Measurements from ENCODE around the gene NFATC2.

NFATC2 gene

DNA sequence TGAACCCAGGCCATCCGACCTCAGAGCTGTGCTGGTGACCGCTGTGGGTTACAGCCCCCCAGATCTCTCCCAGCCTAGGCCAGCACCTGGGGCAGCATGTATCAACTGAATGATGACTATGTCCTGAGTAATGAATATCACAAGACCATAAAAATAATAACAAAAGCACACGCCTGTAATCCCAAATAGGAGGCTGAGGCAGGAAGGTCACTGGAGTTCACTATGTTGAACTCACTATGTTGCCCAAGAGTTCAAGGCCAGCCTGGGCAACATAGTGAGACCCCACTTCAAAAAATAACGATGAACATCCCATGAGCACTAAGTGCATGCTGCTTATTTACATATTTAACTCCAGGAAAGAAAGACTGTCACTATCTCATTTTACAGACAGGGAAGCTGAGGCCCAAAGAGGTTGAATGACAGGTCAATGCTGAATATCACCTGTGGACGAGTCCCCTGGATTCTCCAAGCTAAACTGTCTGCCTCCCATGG lies 92.3 kb downstream of the NFATC2 start:
- TF ChIP-seq, protein P1, sequence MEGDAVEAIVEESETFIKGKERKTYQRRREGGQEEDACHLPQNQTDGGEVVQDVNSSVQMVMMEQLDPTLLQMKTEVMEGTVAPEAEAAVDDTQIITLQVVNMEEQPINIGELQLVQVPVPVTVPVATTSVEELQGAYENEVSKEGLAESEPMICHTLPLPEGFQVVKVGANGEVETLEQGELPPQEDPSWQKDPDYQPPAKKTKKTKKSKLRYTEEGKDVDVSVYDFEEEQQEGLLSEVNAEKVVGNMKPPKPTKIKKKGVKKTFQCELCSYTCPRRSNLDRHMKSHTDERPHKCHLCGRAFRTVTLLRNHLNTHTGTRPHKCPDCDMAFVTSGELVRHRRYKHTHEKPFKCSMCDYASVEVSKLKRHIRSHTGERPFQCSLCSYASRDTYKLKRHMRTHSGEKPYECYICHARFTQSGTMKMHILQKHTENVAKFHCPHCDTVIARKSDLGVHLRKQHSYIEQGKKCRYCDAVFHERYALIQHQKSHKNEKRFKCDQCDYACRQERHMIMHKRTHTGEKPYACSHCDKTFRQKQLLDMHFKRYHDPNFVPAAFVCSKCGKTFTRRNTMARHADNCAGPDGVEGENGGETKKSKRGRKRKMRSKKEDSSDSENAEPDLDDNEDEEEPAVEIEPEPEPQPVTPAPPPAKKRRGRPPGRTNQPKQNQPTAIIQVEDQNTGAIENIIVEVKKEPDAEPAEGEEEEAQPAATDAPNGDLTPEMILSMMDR (IDR thresholded peaks at IDR 0.05; ENCODE audit: extremely low read depth, missing control alignments): no peak
- no peak for DNase-seq (ENCODE audit: low spot score)

DNA sequence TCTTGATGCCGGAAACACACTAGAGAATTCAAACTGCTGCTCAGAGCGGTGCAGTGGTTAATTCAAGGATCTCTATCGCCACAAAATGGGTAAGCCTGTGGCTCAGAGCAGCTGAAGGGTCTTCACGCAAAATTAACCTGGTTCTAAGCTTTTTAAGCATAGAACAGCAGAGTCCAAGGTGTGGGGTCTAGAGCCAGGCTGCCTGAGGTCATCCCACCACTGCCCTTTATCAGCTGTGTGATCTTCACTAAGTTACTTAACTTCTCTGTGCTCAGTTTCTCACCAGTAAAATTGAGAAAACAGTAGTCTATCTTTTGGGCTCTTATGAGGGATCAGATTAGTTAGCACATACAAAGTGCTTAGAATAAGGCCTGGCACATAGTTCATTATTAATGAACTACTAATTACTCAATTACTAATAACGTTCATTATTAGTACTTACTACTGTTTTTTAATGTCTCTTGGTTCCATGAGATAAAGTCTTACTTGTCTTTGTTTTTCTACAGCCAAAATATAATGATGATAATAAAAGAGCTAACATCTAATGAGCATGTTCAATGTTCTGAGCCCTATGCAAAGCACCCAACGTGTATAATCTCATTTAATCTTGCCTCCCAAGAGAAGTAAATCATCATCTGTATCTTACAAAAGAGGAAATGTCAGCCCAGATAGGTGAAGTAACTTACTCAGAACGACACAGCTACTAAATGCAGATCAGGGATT lies 92.9 kb downstream of the NFATC2 start:
- DNase-seq (ENCODE audit: low spot score): no peak
- TF ChIP-seq, protein P1 (IDR thresholded peaks at IDR 0.05; ENCODE audit: extremely low read depth, missing control alignments): no peak

DNA sequence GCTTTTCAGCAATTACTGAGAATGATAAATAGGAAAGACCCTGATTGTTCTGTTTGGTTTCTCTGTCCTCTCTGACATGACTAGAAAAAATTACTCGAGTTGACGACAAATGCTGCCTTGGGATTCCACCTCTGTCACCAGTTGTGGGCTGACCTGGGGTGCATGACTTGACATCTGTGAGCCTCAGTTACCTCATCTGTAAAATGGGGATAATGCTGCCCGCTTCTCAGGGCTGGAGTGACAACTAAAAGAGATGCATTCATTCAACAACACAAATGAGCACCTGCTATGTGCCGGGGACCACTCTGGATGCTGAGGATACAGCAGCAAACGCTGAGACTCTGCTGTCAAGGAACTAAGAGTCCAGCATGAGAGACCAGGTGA lies 94.8 kb downstream of the NFATC2 start:
- TF ChIP-seq, protein P1 (IDR thresholded peaks at IDR 0.05; ENCODE audit: extremely low read depth, missing control alignments): no peak
- no peak for DNase-seq (ENCODE audit: low spot score)

DNA sequence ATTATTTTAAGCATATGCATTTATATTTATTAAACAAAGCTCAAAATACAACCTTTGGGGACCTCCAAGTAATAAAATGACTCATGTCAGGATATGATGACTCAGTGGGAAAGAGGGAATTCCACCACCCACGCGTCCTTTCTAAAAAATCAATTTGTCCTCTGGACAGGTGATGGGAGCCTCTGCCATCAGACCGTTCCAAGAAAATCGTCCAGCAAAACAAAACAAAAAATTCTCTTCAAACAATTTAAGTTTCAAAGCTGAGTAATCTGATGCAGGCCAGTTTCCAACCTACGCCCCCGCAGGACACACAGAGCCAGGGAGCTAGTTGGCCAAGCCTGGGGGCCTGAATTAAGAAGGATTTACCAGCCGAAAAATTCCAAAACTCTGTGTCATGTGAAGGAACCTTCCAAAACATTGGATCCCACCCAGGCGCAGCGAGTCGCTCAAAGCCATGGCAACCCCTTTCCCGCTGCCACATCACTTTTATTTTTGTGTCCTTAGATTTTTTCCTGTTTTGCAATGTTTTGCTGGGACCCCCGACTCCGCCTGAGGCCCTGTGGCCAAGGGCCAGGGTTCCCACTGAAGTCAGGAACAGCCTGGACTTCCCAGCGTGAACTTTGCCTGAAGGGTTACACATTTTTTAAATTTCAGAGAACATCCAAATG lies 95.3 kb downstream of the NFATC2 start:
- TF ChIP-seq, protein P1 (IDR thresholded peaks at IDR 0.05; ENCODE audit: extremely low read depth, missing control alignments): no peak
- no peak for DNase-seq (ENCODE audit: low spot score)

DNA sequence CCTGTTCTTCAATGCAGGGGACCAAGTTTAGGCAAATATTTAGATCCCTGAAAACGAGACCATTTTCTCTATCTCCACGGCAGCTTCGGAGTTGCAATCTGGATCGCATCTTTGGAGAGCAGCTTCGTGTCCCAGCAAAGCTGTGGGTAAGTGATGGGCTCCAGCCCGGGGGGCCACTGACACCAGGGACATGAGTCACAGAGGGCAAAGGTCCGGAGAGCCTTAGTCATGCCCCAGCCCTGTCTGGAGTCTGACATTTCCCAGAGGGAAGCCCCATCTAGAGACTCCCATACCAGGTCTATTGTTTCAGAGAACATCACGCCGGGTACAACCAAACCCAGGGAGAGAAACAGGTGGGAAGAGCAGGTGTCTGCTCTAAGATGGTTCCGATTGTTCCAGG lies 95.9 kb downstream of the NFATC2 start:
- no peak for DNase-seq (ENCODE audit: low spot score)
- TF ChIP-seq, protein P1 (IDR thresholded peaks at IDR 0.05; ENCODE audit: extremely low read depth, missing control alignments): no peak

DNA sequence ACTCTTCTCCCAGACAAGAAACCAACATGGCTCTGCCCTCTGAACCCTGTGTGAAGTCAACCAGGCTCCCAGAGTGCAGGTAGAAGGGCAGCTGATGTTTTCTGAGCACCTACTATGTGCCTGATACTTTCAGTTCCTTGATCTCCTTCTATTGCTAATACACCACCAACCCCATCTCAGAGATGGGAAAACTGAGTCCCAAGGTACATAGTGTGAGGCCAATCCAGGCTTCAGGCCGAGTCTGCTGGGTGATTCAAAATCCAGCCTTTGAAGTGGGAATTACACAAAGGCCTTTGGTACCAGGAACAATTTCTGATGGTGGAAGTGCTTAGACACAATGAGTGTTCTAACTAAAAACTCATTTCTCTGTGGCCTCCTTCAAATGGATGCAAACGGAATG lies 96.3 kb downstream of the NFATC2 start:
- DNase-seq (ENCODE audit: low spot score): no peak
- TF ChIP-seq, protein P1 (IDR thresholded peaks at IDR 0.05; ENCODE audit: extremely low read depth, missing control alignments): no peak

DNA sequence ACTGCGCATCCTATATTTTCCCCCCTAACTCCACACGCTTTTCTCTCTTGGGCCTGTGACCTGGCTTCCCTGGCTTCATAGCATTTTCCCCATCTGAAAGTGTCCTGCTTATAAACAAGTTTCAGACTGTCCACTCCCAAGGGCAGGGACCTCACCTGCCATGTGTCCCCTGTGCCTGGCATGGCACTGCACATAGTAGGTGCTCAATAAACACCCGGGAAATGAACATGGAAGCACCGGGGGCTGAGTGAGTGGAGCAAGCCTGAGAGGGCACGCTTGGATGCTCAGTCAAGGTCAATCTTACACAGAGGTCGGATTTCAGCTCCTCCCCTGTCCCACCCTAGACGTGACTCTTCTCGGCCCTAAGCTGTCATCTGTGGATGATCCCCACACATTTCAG lies 96.9 kb downstream of the NFATC2 start:
- no peak for DNase-seq (ENCODE audit: low spot score)
- TF ChIP-seq, protein P1 (IDR thresholded peaks at IDR 0.05; ENCODE audit: extremely low read depth, missing control alignments): no peak
